ENCODE data around the gene USP46.

- TF ChIP-seq, protein P1, sequence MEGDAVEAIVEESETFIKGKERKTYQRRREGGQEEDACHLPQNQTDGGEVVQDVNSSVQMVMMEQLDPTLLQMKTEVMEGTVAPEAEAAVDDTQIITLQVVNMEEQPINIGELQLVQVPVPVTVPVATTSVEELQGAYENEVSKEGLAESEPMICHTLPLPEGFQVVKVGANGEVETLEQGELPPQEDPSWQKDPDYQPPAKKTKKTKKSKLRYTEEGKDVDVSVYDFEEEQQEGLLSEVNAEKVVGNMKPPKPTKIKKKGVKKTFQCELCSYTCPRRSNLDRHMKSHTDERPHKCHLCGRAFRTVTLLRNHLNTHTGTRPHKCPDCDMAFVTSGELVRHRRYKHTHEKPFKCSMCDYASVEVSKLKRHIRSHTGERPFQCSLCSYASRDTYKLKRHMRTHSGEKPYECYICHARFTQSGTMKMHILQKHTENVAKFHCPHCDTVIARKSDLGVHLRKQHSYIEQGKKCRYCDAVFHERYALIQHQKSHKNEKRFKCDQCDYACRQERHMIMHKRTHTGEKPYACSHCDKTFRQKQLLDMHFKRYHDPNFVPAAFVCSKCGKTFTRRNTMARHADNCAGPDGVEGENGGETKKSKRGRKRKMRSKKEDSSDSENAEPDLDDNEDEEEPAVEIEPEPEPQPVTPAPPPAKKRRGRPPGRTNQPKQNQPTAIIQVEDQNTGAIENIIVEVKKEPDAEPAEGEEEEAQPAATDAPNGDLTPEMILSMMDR (IDR thresholded peaks at IDR 0.05) = no peak
- no peak for TF ChIP-seq POLR2A (IDR thresholded peaks at IDR 0.05)
Measured at GRCh38 chr4:52704661-52705060, 45.6 kb upstream of the USP46 start.
